ENCODE measurements around the gene SMOC2.

DNA sequence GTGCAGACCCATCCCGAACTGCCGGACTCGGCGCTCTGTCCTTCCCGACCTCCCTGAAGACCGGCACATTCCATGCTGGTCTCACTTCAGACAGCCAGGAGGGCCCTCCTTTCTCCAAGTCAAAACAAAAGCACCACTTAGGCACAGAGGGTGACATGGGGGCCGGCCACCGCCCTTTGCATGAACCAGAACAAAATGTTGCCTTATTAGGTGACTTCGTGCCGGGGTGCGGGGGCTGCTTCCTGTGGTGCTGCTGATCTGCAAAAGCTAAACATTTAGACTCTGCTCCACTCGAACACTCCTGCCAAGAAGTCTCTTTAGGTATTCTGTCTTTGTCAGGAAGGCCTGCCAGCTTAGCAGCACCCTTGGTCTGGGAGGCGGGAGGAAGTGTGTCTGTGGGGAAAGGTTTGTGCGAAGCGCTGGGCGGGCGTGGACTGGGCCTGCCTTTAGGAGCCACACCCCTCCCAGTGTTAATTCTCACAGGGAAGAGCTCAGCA lies 133.8 kb downstream of the SMOC2 start:
- no peak for TF ChIP-seq YY1 (IDR thresholded peaks at IDR 0.05; ENCODE audit: low read depth)
- TF ChIP-seq, protein P1, sequence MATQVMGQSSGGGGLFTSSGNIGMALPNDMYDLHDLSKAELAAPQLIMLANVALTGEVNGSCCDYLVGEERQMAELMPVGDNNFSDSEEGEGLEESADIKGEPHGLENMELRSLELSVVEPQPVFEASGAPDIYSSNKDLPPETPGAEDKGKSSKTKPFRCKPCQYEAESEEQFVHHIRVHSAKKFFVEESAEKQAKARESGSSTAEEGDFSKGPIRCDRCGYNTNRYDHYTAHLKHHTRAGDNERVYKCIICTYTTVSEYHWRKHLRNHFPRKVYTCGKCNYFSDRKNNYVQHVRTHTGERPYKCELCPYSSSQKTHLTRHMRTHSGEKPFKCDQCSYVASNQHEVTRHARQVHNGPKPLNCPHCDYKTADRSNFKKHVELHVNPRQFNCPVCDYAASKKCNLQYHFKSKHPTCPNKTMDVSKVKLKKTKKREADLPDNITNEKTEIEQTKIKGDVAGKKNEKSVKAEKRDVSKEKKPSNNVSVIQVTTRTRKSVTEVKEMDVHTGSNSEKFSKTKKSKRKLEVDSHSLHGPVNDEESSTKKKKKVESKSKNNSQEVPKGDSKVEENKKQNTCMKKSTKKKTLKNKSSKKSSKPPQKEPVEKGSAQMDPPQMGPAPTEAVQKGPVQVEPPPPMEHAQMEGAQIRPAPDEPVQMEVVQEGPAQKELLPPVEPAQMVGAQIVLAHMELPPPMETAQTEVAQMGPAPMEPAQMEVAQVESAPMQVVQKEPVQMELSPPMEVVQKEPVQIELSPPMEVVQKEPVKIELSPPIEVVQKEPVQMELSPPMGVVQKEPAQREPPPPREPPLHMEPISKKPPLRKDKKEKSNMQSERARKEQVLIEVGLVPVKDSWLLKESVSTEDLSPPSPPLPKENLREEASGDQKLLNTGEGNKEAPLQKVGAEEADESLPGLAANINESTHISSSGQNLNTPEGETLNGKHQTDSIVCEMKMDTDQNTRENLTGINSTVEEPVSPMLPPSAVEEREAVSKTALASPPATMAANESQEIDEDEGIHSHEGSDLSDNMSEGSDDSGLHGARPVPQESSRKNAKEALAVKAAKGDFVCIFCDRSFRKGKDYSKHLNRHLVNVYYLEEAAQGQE (IDR thresholded peaks at IDR 0.05; ENCODE audit: low read depth), result no peak
- no peak for TF ChIP-seq CREB1 (IDR thresholded peaks at IDR 0.05; ENCODE audit: low read depth)
- TF ChIP-seq ZBTB7A (IDR thresholded peaks at IDR 0.05; ENCODE audit: low read depth), result no peak
- no peak for TF ChIP-seq CEBPB (IDR thresholded peaks at IDR 0.05)
- no peak for TF ChIP-seq EP300 (IDR thresholded peaks at IDR 0.05; ENCODE audit: borderline replicate concordance)
- TF ChIP-seq TCF12 (IDR thresholded peaks at IDR 0.05; ENCODE audit: low read depth), result no peak
- TF ChIP-seq NFIC (IDR thresholded peaks at IDR 0.05), result no peak
